GM21825 (cell line): ENCODE results near the gene PARVA.
"Not testable (repeated sequence)": the region's sequence is repeated elsewhere in the genome, so short reads cannot be mapped to it uniquely, and the experiment has no call there.

Source experiments
- ATAC-seq: cut with Tn5 transposase; IDR thresholded peaks from one replicate; pipeline ENCODE4 v1.9.1; 2021; ENCODE audit warnings: mild to moderate bottlenecking, moderate library complexity; ENCODE audit not compliant: unreplicated experiment

Gene PARVA

DNA sequence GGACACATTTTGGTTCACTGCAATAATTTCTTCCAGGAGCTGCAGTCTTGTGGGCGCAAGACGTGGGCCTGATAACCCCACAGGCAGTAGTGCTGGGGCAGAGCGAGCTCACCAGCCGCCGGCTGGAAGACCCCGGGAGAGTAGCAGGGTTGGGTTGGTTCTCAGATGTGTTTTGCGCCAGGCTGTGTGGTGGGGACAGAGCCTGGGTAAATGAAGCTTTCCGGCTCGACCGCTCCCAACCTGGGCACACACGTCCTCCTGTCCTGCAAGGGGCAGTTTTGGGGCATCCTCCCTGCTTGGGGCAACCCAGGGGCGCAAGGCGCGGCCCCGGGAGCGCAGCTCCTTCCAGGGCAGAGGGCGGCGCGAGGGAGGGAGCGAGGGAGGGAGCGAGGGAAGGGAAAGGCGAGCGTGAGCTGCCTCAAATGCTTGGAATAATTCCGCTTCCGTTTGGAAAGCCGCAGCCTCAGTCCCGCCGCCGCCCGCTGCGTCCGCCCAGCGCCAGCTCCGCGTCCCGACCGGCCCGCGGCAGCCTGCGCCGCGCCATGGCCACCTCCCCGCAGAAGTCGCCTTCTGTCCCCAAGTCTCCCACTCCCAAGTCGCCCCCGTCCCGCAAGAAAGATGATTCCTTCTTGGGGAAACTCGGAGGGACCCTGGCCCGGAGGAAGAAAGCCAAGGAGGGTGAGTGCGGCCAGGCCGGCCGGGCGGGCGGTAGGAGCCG lies at the start of gene PARVA:
Gene PARVA, plus strand, starts transcription at position 466 of the 718 bp plus-strand sequence. Its CDS starts 77 bp downstream, at position 543.
- no peak for ATAC-seq

DNA sequence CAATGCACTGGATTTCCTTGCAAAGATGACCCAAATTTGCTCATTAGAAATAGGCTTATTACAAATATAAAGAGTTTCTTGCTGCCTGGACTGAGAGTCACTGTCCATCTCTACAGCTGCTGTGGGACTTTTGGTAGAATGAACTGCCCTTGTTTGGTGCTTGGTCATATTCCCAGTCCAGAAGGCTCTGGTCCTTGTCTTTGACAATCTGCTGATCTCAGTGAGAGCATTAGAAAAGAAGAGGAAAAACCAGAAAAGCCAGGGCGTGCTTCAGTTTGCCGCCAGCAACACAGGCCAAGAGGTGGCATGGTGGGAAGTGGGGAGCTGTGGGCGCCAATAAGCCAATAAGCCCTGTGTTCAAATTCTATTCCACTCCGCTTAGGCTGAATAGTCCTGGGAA lies 48.2 kb upstream of the PARVA start:
- no peak for ATAC-seq

- ATAC-seq = no peak
Observed at GRCh38 chr11:12329797-12330196, 47.6 kb upstream of the PARVA start.

GRCh38 chr11:12330485-12331231 lies 46.7 kb upstream of the PARVA start:
- ATAC-seq = no peak

DNA sequence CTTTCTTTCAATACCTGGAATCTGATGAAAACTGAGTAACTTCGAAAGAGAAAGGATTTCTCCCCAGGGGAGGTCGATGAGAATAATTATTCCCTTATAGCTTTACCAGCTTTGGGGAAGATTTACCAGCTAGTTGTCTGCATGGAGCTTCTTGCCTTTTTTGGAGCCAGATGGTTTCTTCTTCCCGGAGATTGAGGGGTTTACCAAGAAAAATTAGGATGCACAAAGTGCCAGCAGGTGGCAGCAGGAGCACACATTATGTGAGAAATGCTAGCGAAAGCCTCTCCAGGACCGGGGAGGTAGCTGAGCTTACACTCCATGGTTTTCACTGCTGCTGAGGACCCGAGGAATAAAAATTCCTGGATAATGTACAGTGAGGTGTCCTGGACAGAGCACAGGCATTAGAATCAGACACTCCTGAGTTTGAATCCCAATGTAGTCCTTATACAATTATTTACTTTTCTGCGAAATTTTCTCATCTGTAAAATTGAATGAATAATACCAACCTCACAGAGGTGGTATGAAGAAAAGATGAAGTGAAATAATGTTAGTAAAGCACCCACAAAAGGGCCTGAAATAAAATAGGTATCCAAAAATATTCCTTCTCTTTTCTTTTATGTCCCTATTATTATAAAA lies 46.0 kb upstream of the PARVA start:
- no peak for ATAC-seq

- ATAC-seq = no peak
Observed at GRCh38 chr11:12343526-12343925, 33.8 kb upstream of the PARVA start.

- ATAC-seq = no peak
Observed at GRCh38 chr11:12353534-12353933, 23.8 kb upstream of the PARVA start.

- no peak for ATAC-seq
Observed at GRCh38 chr11:12354750-12355545, 22.4 kb upstream of the PARVA start.

DNA sequence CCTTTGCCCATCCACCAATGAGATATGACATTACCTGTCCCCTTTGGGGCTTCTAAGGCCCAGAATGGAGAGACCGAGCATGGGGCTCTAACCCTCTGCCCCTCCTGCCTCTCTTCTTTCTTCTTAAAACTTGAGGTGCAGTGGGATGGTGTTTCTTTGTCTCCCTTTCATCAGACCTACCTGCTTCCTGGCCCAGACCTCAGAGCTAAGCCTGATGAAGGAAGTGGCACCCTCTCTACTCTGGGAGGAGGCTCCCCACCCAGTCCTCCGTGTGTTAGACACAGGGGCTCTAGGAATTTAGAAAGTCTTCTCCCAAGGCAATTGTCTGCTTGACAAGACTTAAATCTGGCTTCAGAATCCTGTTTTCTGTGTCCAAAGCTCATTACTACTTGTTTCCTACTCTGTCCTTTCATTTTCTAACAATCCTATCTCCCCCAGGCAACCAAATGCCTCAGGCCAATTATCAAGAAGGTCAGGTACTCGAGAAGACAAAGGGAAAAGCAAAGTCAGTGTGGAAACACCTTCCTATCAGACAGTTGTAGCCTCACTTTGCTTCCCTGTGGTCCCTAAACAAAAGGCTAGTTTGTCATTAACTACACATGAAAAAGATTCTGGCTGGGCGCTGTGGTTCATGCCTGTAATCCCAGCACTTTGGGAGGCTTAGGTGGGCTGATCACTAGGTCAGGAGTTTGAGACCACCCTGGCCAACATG lies 20.3 kb upstream of the PARVA start:
- ATAC-seq = no peak

DNA sequence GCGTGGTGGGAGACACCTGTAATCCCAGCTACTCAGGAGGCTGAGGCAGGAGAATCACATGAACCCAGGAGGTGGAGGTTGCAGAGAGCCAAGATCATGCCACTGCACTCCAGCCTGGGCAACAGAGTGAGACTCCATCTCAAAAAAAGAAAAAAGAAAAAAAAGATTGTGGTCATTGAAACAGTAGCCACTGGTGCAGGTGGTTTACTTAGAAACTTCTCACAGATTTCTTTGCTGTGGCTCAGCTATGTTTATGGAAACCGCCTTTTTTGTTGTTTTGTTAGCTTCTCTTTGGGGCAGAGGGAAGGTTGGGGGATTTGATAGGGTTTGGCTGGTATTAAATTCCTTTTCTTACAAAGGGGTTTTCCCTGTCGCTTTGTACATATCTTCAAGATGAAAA lies 19.7 kb upstream of the PARVA start:
- not testable (repeated sequence) for ATAC-seq

DNA sequence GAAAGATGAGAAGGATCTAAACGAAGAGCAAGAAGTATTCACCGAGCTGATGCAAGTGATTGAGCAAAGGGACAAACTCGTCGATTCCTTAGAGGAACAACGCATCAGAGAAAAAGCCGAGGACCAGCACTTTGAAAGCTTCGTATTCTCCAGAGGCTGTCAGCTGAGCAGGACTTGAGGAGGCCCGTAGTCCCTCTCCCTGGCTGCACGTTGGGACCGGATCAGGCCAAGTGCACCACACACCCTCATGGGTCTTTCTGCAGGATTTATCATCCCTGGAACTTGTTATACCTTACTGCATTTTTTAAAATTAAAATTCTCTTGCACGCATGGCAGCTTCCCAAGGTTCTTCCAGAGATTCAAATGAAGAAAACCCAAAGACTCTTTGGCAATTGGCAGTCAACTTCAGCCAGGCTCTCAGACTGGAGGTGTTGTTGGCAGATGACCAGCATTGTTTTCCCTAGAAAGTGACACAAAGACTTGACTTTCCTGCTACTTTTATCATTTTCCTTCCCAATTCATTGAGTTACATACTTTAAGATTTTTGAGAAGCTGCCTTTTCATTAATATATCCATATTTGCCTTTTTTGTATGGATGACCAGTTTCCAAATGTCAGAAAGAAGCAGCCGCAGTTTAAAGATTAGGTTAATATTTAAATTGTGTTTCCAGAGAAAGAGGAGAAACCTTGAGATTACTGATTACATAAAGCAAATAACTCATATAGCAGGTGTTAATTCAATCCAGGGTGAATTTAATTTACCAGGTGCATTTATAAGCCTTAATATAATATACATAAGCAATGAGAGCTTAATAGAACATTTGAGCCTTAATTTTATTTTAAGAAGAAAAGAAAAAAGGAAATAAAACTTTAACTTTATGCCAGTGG lies 18.8 kb upstream of the PARVA start:
- ATAC-seq = no peak

DNA sequence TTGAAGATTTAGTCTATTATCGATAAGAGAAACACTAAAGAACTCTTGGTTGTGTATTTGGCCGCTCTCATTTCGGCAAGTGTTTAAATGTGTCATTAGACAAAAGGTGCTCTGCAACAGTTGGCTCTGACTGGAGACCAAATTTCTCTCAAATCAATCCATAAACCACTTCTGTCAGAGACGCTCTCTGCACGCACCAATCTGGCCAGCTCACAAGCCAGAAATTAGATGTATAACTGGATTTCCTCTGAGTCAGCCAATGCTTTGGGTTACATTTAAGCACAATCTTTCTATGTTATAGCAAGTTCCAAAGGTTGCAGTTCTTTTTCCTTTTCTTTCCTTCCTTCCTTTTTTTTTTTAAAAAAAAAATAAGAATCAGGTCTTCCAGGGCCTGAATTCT lies 17.6 kb upstream of the PARVA start:
- ATAC-seq = no peak

- ATAC-seq = no peak
Observed at GRCh38 chr11:12361682-12362081, 15.7 kb upstream of the PARVA start.

GRCh38 chr11:12362857-12363256 lies 14.5 kb upstream of the PARVA start:
- no peak for ATAC-seq

DNA sequence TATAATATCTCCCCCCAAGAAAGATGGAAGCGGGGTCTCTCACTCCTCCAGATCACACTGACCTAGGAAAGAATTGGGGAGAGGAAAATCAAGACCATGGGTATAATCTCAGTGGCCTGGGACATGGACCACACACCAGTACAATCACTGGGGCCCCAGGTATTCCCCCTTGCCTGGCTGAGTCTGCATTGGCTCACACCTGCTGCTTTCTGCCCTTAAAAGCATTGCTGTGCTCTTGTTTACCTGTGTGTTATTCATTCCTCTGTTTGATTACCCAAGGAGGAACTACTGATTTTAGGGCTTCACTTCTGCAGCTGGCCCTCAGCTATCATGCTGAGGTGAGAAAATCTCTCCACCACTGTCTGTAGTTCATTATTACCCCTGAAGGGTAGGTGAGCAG lies 14.0 kb upstream of the PARVA start:
- no peak for ATAC-seq

DNA sequence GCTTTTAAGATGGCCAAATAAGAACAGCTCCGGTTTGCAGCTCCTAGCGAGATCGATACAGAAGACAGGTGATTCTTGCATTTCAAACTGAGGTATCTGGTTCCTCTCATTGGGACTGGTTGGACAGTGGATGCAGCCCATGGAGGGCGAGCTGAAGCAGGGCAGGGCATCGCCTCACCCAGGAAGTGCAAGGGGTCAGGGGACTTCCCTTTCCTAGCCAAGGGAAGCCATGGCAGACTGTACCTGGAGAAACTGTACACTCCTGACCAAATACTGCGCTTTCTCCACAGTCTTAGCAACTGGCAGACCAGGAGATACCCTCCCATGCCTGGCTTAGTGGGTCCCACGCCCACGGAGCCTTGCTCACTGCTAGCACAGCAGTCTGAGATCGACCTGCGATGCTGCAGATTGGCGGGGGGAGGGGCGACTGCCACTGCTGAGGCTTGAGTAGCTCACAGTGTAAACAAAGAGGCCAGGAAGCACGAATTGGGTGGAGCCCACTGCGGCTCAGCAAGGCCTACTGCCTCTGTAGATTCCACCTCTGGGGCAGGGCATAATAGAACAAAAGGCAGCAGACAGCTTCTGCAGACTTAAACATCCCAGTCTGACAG lies 11.3 kb upstream of the PARVA start:
- ATAC-seq = not testable (repeated sequence)

- ATAC-seq = not testable (repeated sequence)
Observed at GRCh38 chr11:12367057-12367456, 10.3 kb upstream of the PARVA start.

GRCh38 chr11:12372111-12372510 lies 5.3 kb upstream of the PARVA start:
- no peak for ATAC-seq

- ATAC-seq = no peak
Observed at GRCh38 chr11:12375720-12376119, 1.7 kb upstream of the PARVA start.
